ENCODE measurements around the gene IGF1R.

GRCh38 chr15:98891301-98891700, 243.0 kb downstream of the IGF1R start:
- no peak for TF ChIP-seq CTCF (IDR thresholded peaks at IDR 0.05)
- TF ChIP-seq POLR2A (IDR thresholded peaks at IDR 0.05): no peak
- no peak for TF ChIP-seq POLR2AphosphoS5 (IDR thresholded peaks at IDR 0.05; ENCODE audit: insufficient read depth in 1 of 2, low read depth in 1 of 2)
